Urinary bladder (tissue), 4 donors: Measurements from ENCODE around the gene ABCF1. TPM values are rescaled to one million over a fixed set of nuclear protein-coding genes. Genes with fewer than 3 reads are reported as not detected.
"Not testable (repeated sequence)": the region's sequence is repeated elsewhere in the genome, so short reads cannot be mapped to it uniquely, and the experiment has no call there.

ENCODE experiments used
- DNase-seq: peaks from one replicate; pipeline ENCODE4 v3.0.0-alpha.2; 2015; ENCODE audit errors: extremely low spot score
- H3K27ac ChIP-seq: one replicate; pipeline ENCODE4 v1.5.1; 2013; ENCODE audit warnings: low read depth, mild to moderate bottlenecking, moderate library complexity
- H3K36me3 ChIP-seq: one replicate; pipeline ENCODE4 v1.6.1; 2013; ENCODE audit warnings: mild to moderate bottlenecking, moderate library complexity; ENCODE audit not compliant: insufficient read depth
- H3K4me1 ChIP-seq: one replicate; pipeline ENCODE4 v1.6.1; 2013; ENCODE audit warnings: mild to moderate bottlenecking, moderate library complexity; ENCODE audit not compliant: insufficient read depth
- H3K4me3 ChIP-seq: one replicate; pipeline ENCODE4 v1.5.1; 2013; ENCODE audit warnings: low read depth, low read length
- WGBS: extraction: QIAGEN DNeasy Blood & Tissue Kit; methylation state at CpG from one replicate; pipeline ENCODE4 v1.1.7; 2013; 5-methylcytosine and 5-hydroxymethylcytosine counted together
- polyA plus RNA-seq: library from polyadenylated mRNA; stranded (reverse); fragments of 200-250 nt; gene quantifications from one replicate; pipeline ENCODE4 v1.2.3, GENCODE V29; 2013
- total RNA-seq: library from RNA; depleted of rRNA; stranded (reverse); fragments of >200 nt; gene quantifications from one replicate; pipeline ENCODE4 v1.2.3, GENCODE V29; 2014
- donor health status: healthy with polysubstance abuse.
- donor health status: healthy.

Gene ABCF1
- total RNA-seq (16.0 TPM), polyA plus RNA-seq (42.8 TPM)

DNA sequence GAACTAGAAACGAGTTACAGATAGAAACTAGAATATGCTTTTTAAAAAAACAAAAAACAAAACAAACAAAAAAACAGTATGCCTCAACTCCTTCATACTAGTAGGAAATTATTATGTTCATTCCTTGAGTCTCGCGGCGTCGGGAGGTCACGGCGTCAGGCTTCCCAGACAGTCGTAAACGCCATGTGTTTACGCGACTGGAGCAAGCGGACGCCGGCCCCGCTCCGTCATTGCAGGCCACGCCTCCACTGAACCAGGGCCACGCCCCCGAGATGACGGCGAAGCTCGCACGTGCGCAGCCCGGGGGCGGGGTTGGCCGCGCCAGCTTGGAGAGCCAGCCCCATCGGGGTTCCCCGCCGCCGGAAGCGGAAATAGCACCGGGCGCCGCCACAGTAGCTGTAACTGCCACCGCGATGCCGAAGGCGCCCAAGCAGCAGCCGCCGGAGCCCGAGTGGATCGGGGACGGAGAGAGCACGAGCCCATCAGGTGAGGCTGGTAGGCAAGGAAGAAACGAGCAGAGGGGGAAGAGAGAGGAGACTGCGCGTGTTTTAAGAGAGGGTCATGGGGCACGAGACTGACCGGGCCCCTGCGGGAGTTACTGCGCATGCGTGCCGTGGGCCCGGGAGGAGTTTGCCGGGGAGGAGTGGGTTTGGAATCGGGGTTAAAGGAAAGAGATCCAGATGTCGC lies at the start of gene ABCF1:
Gene ABCF1, plus strand, starts transcription at position 368 of the 687 bp plus-strand sequence. Its CDS starts 46 bp downstream, at position 414.
- H3K4me1 ChIP-seq: peaks cover 2% of the 10 kb centered on the region
- DNase-seq: peak; percentile 88
- WGBS: under 1% methylated on average over 59 of the region's 59 CpGs
- no peaks in the 10 kb centered on the region for H3K36me3 ChIP-seq
- peak within 1 kb of the TSS; percentile 54 for H3K4me3 ChIP-seq
- peak within 1 kb of the TSS; percentile 95 for H3K27ac ChIP-seq

DNA sequence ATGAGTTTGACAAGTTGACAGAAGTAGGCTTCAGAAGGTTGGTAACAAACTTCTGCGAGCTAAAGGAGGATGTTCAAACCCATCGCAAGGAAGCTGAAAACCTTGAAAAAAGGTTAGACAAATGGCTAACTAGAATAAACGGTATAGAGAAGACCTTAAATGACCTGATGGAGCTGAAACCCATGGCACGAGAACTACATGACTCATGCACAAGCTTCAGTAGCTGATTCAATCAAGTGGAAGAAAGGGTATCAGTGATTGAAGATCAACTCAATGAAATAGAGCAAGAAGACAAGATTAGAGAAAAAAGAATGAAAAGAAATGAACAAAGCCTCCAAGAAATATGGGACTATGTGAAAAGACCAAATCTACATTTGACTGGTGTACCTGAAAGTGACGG lies 49.3 kb upstream of the ABCF1 start:
- WGBS: 78% methylated on average over 5 of the region's 5 CpGs
- not testable (repeated sequence) for DNase-seq, H3K27ac ChIP-seq, H3K36me3 ChIP-seq, H3K4me3 ChIP-seq, H3K4me1 ChIP-seq

GRCh38 chr6:30526444-30526843 lies 44.8 kb upstream of the ABCF1 start:
- DNase-seq, H3K4me1 ChIP-seq, H3K36me3 ChIP-seq, H3K27ac ChIP-seq, H3K4me3 ChIP-seq: not testable (repeated sequence)
- WGBS: 96% methylated on average over 3 of the region's 3 CpGs

- WGBS: 84% methylated on average over 17 of the region's 17 CpGs
- DNase-seq, H3K4me1 ChIP-seq, H3K36me3 ChIP-seq, H3K27ac ChIP-seq, H3K4me3 ChIP-seq: not testable (repeated sequence)
These were observed 41.8 kb upstream of the ABCF1 start for GRCh38 chr6:30529349-30529875.

DNA sequence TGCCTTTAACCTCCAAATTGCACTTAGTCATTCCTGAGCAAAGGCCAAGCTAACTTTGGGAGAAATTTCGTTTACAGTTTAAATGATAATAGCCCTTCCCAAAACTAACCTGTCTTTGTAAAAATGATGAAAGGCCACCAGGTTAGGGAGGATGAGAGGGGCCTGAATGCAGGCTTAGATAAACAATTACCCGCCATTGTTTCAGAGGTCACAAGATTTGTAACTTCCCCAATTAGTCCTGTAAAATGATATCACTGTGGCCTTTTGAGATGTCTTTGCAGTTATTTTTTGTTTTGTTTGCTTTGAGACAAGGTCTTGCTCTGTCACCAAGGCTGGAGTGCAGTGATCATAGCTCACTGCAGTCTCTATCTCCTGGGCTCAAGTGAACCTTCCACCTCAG lies 41.2 kb upstream of the ABCF1 start:
- H3K36me3 ChIP-seq: no peaks in the 10 kb centered on the region
- no peak for DNase-seq
- 55% methylated on average over 2 of the region's 2 CpGs for WGBS
- no peaks in the 10 kb centered on the region for H3K4me1 ChIP-seq
- no peak overlapping the region for H3K4me3 ChIP-seq
- H3K27ac ChIP-seq: no peak overlapping the region

GRCh38 chr6:30533460-30534294 lies 37.6 kb upstream of the ABCF1 start:
- no peak for DNase-seq
- no peaks in the 10 kb centered on the region for H3K36me3 ChIP-seq
- H3K4me1 ChIP-seq: no peaks in the 10 kb centered on the region
- H3K4me3 ChIP-seq: no peak overlapping the region
- WGBS: 76% methylated on average over 15 of the region's 15 CpGs
- H3K27ac ChIP-seq: no peak overlapping the region

GRCh38 chr6:30537931-30538330 lies 33.3 kb upstream of the ABCF1 start:
- 76% methylated on average over 3 of the region's 3 CpGs for WGBS

DNA sequence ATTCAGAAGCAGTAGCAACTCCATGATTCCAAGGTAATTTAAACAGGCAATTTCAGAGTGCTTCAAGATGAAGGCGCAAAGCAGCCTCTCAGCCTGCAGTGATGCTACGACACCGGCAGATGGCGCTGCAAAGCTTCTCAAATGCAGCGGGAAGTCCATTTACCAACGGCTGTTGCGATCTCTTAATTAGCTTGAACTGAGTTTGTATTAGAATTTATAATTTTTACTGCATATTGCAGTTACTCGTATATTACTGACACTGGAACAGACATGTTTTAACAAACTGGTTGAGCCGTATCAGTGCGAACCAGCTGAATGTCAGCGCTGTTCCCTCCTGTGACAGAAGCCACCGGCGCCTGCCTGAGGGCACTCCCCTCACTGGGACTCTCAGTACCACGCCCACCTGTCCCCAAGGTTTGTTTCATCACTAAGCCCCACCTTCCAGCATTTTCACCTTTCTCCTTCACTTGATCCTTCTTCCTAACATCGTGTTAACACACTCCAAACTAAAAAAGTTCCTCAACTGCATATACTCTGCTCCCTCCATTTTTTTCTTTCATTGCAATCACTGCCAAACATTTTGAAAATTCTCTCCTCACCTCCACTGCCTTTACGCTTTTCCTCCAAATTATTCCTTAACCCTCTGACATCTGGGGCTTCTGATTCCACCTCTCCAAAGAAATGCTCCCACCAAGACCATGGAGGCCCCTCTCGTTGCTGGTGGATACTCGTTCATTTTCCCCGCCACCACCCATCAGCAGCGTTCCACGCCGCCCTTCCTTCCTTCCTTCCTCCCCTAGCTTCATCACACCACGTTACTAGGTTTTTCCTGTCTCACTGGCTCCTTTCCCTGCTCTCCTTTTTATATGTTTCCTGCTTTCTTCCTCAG lies 29.5 kb upstream of the ABCF1 start:
- Histone ChIP-seq H3K4me1 (no peaks in the 10 kb centered on the region), H3K27ac (no peak overlapping the region), H3K36me3 (peaks cover 2% of the 10 kb centered on the region), H3K4me3 (no peak overlapping the region)
- no peak for DNase-seq
- 12% methylated on average over 23 of the region's 23 CpGs for WGBS

More at GRCh38 chr6:30537931-30538330, 33.3 kb upstream of the ABCF1 start:
- no peak for DNase-seq
- no peak overlapping the region for H3K4me3 ChIP-seq
- no peaks in the 10 kb centered on the region for H3K4me1 ChIP-seq
- H3K36me3 ChIP-seq: no peaks in the 10 kb centered on the region
- no peak overlapping the region for H3K27ac ChIP-seq

- no peaks in the 10 kb centered on the region for H3K4me1 ChIP-seq
- no peak overlapping the region for H3K27ac ChIP-seq
- DNase-seq: no peak
- peaks cover 2% of the 10 kb centered on the region for H3K36me3 ChIP-seq
- WGBS: 17% methylated on average over 4 of the region's 4 CpGs
- no peak overlapping the region for H3K4me3 ChIP-seq
These were observed 28.9 kb upstream of the ABCF1 start for GRCh38 chr6:30542404-30542725.

DNA sequence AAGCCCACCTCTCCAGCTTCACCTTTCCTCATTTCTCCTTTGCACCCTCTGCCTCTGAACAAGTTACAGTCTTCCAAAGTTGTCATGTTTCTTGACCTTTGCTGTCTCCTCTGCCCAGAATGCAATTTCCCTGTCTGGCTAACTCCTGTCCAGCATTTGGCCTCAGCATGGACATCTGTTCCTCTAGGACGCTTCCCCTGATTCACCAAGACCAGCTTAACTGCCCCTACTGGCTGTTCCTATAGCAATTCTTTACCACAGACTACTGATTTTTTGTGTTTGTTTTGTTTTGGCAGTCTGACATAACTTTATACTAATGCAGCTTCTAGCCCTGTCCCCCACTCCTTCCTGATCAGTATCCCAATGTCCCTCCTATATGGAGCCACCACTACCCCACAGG lies 28.3 kb upstream of the ABCF1 start:
- no peak for DNase-seq
- WGBS: 66% methylated on average over 1 of the region's 1 CpG
- Histone ChIP-seq H3K4me1 (no peaks in the 10 kb centered on the region), H3K27ac (no peak overlapping the region), H3K36me3 (peaks cover 2% of the 10 kb centered on the region), H3K4me3 (no peak overlapping the region)

GRCh38 chr6:30543821-30544220 lies 27.4 kb upstream of the ABCF1 start:
- WGBS: 90% methylated on average over 3 of the region's 3 CpGs

DNA sequence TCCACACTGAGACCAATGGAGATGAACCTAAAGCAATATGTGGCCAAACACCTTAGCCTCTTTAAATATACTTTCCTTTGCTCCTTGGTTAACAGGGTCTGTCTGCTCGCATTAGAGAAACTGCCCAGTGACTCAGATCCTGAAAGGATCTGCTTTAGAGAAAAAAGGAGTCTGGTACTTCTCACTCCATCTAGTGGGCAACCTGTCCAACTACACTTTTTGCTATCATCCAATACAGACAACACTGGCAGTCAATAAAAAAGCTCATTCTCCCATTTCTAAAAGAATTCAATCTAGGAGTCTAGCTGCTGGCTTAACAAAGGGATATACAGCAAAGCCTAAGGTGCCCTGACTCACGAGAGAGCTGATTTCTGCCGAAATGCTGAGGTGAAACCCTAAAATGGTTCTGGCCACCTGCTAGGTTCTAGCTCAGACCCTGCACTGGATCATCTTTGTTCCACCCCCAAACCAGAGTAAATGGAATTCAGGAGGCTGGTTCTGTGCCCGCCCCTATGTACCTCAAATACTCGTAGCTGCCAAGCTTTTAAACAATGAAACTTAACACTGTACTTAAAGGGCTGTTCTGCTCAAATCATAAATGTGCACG lies 26.5 kb upstream of the ABCF1 start:
- peaks cover 2% of the 10 kb centered on the region for H3K36me3 ChIP-seq
- H3K4me1 ChIP-seq: no peaks in the 10 kb centered on the region
- DNase-seq: no peak
- no peak overlapping the region for H3K27ac ChIP-seq
- H3K4me3 ChIP-seq: no peak overlapping the region
- WGBS: 34% methylated on average over 6 of the region's 6 CpGs

More at GRCh38 chr6:30543821-30544220, 27.4 kb upstream of the ABCF1 start:
- peaks cover 2% of the 10 kb centered on the region for H3K36me3 ChIP-seq
- no peak overlapping the region for H3K4me3 ChIP-seq
- H3K27ac ChIP-seq: no peak overlapping the region
- no peaks in the 10 kb centered on the region for H3K4me1 ChIP-seq
- DNase-seq: no peak

- no peak for DNase-seq
- H3K4me3 ChIP-seq: no peak overlapping the region
- peaks cover 2% of the 10 kb centered on the region for H3K36me3 ChIP-seq
- WGBS: 94% methylated on average over 6 of the region's 6 CpGs
- no peaks in the 10 kb centered on the region for H3K4me1 ChIP-seq
- H3K27ac ChIP-seq: no peak overlapping the region
These were observed 23.8 kb upstream of the ABCF1 start for GRCh38 chr6:30547454-30547853.
